22Rv1 (cell line): ENCODE data around the gene TRAPPC6A.

Experiments
- H3K27ac ChIP-seq: fragments of 450-650 bp; 2 replicates; pipeline ENCODE4 v1.5.1; 2017
- CTCF ChIP-seq: fragments of 450-650 bp; IDR thresholded peaks from 2 replicates; pipeline ENCODE4 v1.5.1; 2017; ENCODE audit warnings: mild to moderate bottlenecking
- ZFX ChIP-seq: fragments of 450-650 bp; IDR thresholded peaks from 2 replicates; pipeline ENCODE4 v1.6.1; 2017; ENCODE audit warnings: antibody characterized with exemption, borderline replicate concordance

TRAPPC6A gene

GRCh38 chr19:45118106-45118505 lies 59.9 kb downstream of the TRAPPC6A start:
- TF ChIP-seq ZFX (no peak), CTCF (no peak)
- peak overlapping the region; percentile 82 for H3K27ac ChIP-seq

- TF ChIP-seq CTCF (no peak), ZFX (no peak)
- H3K27ac ChIP-seq: peak overlapping the region; percentile 82
Measured at GRCh38 chr19:45117671-45118070, 60.4 kb downstream of the TRAPPC6A start.

GRCh38 chr19:45117167-45117594 lies 60.9 kb downstream of the TRAPPC6A start:
- H3K27ac ChIP-seq: peak overlapping the region; percentile 82
- TF ChIP-seq CTCF (no peak), ZFX (no peak)

- TF ChIP-seq CTCF: no peak
- TF ChIP-seq ZFX: no peak
- peak overlapping the region; percentile 82 for H3K27ac ChIP-seq
Measured at GRCh38 chr19:45115809-45116615, 62.0 kb downstream of the TRAPPC6A start.

GRCh38 chr19:45114116-45114515 lies 63.9 kb downstream of the TRAPPC6A start:
- H3K27ac ChIP-seq: peak overlapping the region; percentile 82
- TF ChIP-seq ZFX (no peak), CTCF (no peak)

GRCh38 chr19:45113628-45114027 lies 64.4 kb downstream of the TRAPPC6A start:
- TF ChIP-seq ZFX (no peak), CTCF (no peak)
- H3K27ac ChIP-seq: peak overlapping the region; percentile 82
